ENCODE data around the gene PIP5K1A.
A peak's percentile ranks its signal among the peaks of the same experiment; 100 is the strongest.
"Not testable (repeated sequence)": the region's sequence is repeated elsewhere in the genome, so short reads cannot be mapped to it uniquely, and the experiment has no call there.

PIP5K1A gene

GRCh38 chr1:151259351-151259750, 61.0 kb downstream of the PIP5K1A start:
- DNase-seq, result no peak

GRCh38 chr1:151265446-151266236, 67.3 kb downstream of the PIP5K1A start:
- no peak for DNase-seq

- DNase-seq, result no peak
Observed at GRCh38 chr1:151266315-151266714, 68.0 kb downstream of the PIP5K1A start.

GRCh38 chr1:151266821-151267220, 68.5 kb downstream of the PIP5K1A start:
- no peak for DNase-seq

GRCh38 chr1:151267760-151268159, 69.4 kb downstream of the PIP5K1A start:
- DNase-seq, result no peak

- DNase-seq, result peak; percentile 15
Observed at GRCh38 chr1:151273924-151274466, 75.6 kb downstream of the PIP5K1A start.

GRCh38 chr1:151275341-151275740, 77.0 kb downstream of the PIP5K1A start:
- not testable (repeated sequence) for DNase-seq

GRCh38 chr1:151277249-151277648, 78.9 kb downstream of the PIP5K1A start:
- no peak for DNase-seq

GRCh38 chr1:151281225-151281968, 83.0 kb downstream of the PIP5K1A start:
- peak; percentile 96 for DNase-seq

GRCh38 chr1:151281969-151282882, 83.9 kb downstream of the PIP5K1A start, which contains the start of gene ZNF687:
TSS of gene ZNF687 (plus strand) at chr1:151282299. CDS start at chr1:151286292, 3,993 bp downstream.
- DNase-seq, result peak; percentile 99

- DNase-seq, result no peak
Observed at GRCh38 chr1:151282883-151283725, 84.8 kb downstream of the PIP5K1A start.

- no peak for DNase-seq
Observed at GRCh38 chr1:151284013-151284577, 85.7 kb downstream of the PIP5K1A start.

GRCh38 chr1:151286619-151287340, 88.4 kb downstream of the PIP5K1A start:
- DNase-seq, result no peak

- no peak for DNase-seq
Observed at GRCh38 chr1:151287341-151287699, 89.0 kb downstream of the PIP5K1A start.

- no peak for DNase-seq
Observed at GRCh38 chr1:151287767-151288500, 89.6 kb downstream of the PIP5K1A start.

- no peak for DNase-seq
Observed at GRCh38 chr1:151288502-151288901, 90.2 kb downstream of the PIP5K1A start.

GRCh38 chr1:151289080-151289935, 91.0 kb downstream of the PIP5K1A start:
- no peak for DNase-seq

- no peak for DNase-seq
Observed at GRCh38 chr1:151289991-151290708, 91.8 kb downstream of the PIP5K1A start.
